ENCODE data around the gene PSMD10.
A peak's percentile ranks its signal among the peaks of the same experiment; 100 is the strongest.

The PSMD10 gene, protein sequence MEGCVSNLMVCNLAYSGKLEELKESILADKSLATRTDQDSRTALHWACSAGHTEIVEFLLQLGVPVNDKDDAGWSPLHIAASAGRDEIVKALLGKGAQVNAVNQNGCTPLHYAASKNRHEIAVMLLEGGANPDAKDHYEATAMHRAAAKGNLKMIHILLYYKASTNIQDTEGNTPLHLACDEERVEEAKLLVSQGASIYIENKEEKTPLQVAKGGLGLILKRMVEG

DNA sequence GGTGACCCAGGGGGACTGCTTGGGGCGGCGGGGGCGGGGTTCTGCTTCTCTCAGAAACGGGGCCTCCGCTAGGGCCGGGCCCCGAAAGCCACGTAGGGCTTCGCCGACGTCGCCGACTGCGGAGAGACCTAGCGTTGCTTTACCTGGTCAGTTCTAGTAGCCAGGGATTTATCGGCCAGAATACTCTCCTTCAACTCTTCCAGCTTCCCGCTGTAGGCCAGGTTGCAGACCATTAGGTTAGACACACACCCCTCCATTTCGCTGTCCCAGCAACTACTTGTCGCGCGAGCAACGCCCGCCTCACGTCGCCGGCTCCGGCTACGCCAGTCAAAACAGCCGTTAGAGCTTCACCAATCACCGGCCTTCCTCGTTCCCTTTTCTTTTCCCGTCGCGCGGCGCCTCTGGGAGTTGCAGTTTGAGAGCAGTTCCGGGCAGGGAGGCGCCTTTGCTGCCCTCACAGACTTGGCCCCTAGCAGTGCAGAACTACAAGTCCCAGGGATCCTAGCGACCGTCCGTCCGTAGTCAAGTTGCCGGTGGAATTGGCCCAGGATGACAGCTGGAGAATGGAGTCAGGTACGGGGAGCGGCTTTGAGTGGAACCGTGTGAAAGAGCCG is at the start of gene PSMD10, which contains the start of gene ATG4A:
Gene PSMD10, minus strand, starts transcription at position 279 of the 614 bp plus-strand sequence. Its CDS starts 22 bp downstream, at position 257.
Gene ATG4A, plus strand, starts transcription at position 515 of the 614 bp plus-strand sequence. Its CDS starts 49 bp downstream, at position 564.
- DNase-seq, result peak; percentile 83

DNA sequence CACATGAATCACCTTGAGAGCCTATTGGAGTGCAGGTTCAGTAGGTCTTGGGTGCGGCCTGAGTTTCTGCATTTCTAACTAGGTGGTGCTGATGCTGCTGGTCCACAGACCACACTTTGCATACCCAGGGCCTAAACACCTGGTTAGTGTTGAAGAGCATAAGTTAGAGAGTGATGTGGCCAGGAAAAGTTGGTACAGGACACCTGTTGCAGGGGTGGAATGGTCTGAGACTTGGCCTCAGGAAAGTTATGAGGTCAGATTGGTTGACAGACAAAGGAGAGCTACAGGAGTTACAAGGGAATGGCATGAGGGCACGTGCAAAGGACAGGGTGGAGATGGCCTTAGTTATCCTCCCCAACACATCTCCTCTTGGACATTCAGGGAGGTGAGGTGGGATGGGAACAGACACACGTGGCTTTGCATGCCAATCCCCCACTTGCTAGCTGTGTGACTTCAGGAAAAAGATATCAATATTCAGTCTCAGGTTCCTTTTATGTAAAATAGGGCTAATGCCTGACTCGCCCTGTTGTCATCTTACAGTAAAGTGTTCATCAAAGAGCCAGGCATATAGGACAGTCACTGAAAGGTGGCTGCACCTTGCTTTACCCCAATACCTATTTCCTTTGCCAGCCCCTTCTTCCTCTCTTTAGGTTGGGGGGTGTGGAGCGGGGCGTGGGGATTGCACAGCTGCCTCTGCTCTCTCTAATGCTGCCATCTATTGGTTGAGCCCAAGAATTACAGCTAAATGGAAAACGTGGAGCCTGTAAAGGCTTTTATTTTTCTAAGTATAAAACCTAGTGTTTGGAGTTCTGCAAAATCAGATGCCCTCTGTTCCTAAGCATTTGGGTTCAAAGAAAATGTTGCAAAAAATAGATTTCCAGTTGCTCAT is 47.7 kb upstream of the PSMD10 start:
- no peak for DNase-seq

DNA sequence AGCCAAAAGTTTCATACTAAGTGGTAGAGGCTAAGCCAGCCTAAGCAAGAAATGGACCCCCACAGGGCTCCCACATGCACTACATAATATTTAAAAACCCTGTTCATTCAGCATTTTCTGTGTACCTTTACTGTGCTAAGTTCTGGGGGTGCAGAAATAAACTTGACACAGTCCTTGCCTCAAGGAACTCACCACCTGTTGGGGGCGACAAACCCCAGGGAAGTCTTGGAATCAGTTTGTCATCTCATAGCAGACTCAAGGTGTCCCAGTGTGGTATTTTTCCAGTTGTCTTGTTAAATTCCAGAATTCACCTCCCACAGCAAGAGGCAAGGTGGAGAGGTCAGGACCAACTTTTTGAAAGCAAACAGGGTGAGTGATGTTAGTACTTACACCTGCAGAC is 43.4 kb upstream of the PSMD10 start:
- no peak for DNase-seq

DNA sequence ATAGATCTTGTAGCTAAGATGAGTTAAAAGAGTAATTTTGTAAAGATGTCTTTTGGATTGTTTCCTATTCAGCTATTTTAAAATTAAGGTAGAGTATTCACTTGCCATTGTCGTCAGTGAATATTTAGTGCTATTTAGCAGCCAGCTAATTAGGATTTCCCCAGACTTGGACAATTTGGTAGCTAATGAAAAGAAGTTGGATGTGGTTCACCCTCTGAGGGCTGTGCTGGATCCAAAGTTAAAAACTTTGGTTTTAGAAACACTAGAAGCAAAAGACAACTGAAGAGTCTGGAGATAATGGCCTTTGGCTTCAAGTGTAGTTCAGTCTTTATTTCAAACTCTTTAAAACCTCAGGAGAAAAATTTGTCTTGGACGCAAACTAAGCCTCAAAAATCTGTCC is 41.5 kb upstream of the PSMD10 start:
- DNase-seq, result no peak

- DNase-seq, result no peak
Measured at GRCh38 chrX:108132034-108132433, 40.7 kb upstream of the PSMD10 start.

DNA sequence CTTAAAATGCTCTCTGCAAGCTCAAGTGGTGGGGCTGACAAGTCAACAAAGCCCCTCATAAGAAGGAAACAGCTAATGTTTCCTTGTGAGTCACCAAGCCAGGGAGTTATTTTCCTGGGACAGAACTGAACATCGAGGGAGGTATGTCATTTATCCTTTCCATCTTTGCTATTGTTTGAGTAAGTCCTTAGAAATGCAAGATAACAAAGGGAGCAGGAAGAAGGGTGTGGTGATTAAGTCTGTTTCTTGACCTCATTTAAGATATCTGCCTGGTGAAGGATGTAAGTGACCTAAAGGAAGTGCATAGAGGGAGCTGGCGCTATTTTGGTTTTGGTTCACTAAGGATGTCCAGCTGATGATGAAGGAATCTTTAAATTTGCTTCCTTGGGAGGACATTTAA is 40.1 kb upstream of the PSMD10 start:
- no peak for DNase-seq

- no peak for DNase-seq
Measured at GRCh38 chrX:108130889-108131288, 39.5 kb upstream of the PSMD10 start.

DNA sequence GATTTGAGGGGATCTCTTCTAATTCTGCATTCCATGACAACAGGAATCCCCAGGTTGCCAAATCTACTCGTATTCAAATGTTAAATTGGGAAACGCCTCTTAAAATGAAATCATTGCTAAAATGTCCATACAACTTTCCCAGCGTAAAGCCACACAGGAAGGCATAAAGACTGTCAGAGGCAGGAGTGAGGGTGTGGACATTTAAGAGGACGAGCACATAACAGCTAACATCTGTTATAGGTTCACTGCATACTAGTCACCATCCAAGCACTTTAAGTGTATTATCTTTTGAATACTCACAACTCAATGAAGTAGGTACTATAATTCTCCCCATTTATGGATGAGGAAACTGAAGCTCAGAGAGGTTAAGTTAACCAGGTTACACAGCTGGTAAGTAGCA is 35.8 kb upstream of the PSMD10 start:
- no peak for DNase-seq

- no peak for DNase-seq
Measured at GRCh38 chrX:108126661-108127060, 35.3 kb upstream of the PSMD10 start.

DNA sequence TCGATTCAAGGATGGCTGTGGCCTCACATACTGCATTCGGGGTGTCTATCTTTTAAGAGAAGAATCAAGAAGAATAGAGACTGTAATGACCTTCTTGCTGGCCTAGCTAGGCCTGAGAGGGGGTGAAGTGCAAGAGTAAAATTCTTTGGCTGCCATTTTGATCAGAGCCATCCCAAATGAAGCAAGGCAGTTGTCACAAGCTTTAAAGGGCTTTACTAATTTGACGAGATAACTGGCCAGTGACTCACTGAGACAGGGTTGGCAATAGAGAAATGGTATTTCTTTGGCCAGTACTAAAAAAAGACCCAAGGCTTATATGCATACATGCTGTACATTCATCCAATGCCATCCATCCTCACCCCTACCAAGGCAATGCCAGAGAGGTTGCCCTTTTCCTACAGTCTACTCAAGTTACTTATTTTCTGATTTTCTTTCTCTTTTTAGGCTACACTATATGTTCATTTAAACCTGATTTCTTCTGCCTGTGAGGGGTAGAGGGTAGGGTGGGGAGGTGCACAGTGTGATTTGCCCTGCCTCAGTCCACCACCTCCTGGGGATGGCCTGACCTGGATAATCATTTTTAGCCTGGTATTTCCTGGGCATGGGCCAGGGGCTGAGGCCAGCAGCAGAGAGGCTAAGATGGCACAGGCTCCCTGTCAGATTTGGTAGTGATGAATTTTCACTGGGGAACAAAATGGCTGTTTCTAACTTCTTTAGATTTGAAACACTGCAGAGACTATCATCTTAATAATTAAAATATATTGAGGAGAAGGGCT is 32.4 kb upstream of the PSMD10 start:
- no peak for DNase-seq

GRCh38 chrX:108122748-108123147 is 31.4 kb upstream of the PSMD10 start:
- DNase-seq, result no peak

DNA sequence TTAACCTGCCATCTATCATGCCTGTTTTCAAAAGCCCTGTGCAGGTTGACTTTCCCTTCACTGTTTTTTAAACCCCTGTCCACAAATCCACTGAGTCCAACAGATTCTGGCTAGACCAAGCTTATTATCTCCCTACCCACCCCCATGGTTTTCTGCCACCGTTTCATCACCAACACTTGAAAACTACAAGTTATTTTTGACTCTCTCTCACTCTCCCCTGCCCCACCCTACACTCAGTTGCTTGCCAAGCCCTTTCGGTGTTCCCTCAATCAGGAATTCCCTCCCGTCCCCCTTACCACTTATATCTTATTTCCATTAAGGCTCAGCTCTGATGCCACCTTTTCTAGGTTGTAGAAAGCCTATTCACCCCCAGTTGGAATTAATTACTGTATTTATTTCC is 29.9 kb upstream of the PSMD10 start:
- DNase-seq, result no peak

DNA sequence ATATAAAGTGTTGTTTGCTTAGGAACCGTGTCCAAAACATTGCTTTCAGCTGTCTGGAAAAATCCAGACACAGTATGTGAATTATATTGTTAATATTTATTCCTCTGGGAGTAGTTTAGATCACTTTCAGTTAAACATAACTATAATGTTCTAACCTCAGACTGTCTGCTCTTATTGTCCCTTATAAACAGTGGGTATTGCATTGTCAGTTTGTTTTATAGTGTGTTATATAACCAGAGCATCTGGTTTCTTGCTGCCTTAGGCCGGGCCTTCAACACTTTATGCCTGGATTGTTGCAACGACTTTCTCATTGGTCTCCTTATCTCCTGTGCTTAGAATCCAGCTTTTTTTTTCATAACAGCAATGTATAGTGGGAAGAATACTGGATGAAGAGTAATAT is 26.6 kb upstream of the PSMD10 start:
- DNase-seq, result no peak

DNA sequence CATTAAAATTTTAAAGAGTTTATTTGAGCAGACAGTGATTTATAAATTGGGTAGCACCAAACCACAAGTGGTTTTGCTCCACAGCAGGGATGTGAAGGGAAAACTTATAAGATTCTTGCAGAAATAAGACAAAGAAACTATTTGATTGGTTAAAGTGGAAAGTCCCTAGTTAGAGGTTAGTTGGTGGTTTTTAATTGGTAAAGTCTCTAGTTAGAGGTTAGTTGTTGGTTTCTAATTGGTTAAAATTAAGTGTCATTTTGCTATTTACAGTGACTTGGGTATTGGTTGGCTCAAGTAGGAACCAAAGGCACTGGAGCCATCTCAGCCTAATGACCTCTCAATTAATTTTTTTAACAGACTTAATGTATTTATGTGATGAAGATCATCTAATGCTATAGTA is 23.2 kb upstream of the PSMD10 start:
- no peak for DNase-seq

DNA sequence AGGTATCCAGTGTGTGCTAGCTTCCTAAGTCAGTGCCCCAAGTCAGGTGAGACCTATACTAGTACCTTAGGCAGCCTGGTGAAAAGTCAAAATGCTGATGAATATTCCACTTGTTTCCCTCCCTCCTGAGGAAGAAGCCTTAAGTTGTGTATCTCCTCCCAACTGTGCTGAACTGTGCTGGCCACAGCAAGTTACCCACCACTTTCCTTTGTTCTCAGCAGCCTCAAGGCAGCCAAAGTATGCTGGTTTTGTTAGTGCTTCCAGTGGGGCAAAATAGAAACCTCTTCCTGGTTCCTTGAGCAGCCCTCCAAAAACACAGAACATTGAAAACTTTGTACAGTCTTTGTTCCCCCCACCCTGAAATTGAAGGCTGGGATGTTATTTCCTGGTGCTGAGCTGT is 14.1 kb upstream of the PSMD10 start:
- no peak for DNase-seq

DNA sequence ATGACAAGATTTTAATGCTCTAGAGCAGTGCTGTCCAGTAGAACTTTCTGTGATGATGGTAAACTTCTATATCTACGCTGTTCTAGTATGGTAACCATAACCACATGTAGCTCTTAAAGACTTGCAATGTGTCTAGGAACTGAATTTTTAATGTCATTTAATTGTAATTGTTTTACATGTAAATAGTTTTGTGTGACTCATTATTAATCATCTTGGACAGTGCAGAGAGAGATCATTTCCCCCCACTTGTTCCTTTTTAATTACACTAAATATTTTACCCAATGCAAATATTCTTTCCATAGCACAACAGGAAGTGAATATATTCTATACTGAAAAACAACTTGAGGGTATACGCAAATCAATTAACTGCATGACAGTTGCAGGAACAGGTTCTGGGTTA is 6.0 kb upstream of the PSMD10 start:
- no peak for DNase-seq

DNA sequence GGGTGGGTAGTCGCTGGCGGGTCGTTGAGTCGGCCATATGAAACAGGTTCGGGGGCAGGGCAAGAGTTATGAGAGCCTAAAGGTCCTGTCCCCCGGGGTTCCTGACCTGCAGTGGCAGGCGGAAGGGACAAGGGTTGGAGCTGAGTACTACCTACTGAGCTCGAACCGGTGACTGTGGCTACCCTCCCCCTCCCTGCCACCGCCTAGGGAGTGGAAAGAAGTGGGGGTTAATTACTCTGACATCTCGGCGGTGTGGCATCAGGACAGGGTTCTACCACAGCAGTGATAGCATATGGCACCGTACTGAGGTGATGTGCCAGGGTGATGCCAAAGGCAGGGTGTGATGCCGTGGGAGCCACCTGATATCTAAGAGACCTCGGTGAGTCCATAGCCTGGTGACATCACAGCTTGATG is 543 bp upstream of the PSMD10 start:
- DNase-seq, result no peak

- DNase-seq, result no peak
Measured at GRCh38 chrX:108090491-108091263, 665 bp downstream of the PSMD10 start.

DNA sequence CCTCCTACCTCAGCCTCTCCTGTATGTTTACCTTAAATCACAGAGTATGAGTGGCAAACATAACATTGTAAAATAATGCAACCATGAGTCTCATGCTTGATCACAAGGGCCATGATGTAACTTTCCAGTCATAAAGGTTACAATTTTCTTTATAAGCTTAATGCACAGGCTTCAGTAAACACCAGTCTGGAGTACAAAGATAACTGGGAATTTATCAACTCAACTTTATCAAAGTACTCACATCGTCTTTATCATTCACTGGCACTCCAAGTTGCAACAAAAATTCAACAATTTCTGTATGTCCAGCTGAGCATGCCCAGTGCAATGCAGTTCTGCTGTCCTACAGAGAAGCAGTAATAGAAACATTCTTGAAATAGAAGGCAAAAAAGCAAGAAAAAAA is 2.8 kb downstream of the PSMD10 start:
- no peak for DNase-seq

GRCh38 chrX:108087792-108088191 is 3.5 kb downstream of the PSMD10 start:
- no peak for DNase-seq

DNA sequence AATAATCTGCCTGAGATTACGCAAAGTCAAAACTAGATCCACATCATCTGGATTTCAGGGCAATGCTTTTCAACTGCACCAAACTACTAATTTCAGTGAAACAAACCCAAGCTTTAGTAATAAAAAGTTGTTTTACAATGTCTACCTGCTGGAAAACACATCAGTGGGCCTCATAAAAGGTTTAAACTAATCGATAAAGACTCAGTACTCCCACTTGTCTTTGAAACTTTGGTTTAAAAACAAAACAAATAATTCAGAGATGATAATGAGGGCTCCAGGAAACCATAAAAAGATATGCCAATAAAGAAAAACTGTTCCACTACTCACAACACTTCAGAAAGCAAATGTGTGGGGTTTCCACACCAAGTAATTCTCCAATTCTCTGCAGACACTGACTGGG is 10.2 kb downstream of the PSMD10 start:
- DNase-seq, result no peak

DNA sequence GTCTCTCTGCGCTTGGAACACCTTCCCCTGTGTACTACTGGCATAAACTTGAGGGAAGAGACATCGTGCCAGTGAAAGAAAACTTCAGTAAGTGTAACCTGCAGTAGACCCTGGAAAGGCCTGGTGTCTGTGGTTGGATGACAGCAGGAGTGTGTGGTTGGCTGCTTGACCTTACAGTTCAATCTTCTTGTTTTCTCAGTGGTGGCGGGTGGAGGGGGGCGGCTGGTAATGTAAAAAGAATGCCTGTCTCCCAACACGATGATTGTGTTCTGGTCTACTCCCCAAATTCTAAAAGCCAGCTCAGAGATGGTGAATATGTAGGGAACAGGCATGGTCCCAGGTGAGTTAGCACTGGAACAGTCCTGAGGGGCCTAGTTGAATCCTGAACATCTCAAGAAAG is 18.6 kb downstream of the PSMD10 start:
- no peak for DNase-seq

Data from activated T-cell treated with anti-CD3 and anti-CD28 coated beads, Interleukin-2, amount 50 U/mL, for 1 hour (primary cell).